SU-DHL-6 (cell line): Measurements from ENCODE around the gene ARL6IP5.

Experiments used
- CTCF ChIP-seq: fragments of 200-600 bp; sonication (generic); IDR thresholded peaks from one replicate; pipeline ENCODE4 v1.5.1; 2017; ENCODE audit warnings: antibody characterized with exemption, mild to moderate bottlenecking, low read length, moderate library complexity; ENCODE audit not compliant: insufficient read depth, poor library complexity, severe bottlenecking
- EZH2phosphoT487 ChIP-seq: fragments of 200-600 bp; sonication (generic), shearing (Covaris generic); conservative IDR thresholded peaks from 2 replicates; pipeline ENCODE4 v1.6.1; 2018; ENCODE audit warnings: mild to moderate bottlenecking, antibody characterized with exemption, low read length, moderate library complexity, mixed read lengths

- TF ChIP-seq CTCF (no peak), EZH2phosphoT487 (no peak)
These were observed 1.3 kb downstream of the ARL6IP5 start for GRCh38 chr3:69085833-69086722.
